Stimulated activated memory B cell treated with anti-CD40 and anti-IgM and Interleukin-4, amounts not matched to agents 10 μg/mL and 1 μg/mL and 100 μg/mL, for 72 hours (primary cell): ENCODE results near the gene UNKL.

Source experiments
- ATAC-seq: fragments of 150-1000 bp; cut with Tn5 transposase; 2 replicates; pipeline ENCODE4 v1.10.0; 2021
- H3K27ac Mint-ChIP-seq: one replicate; pipeline ENCODE4 v1.8.0; 2022; ENCODE audit warnings: mild to moderate bottlenecking, mixed read lengths
- H3K27me3 Mint-ChIP-seq: one replicate; pipeline ENCODE4 v1.8.0; 2022; ENCODE audit warnings: mixed read lengths
- H3K36me3 Mint-ChIP-seq: one replicate; pipeline ENCODE4 v1.8.0; 2022; ENCODE audit warnings: mixed read lengths
- H3K4me1 Mint-ChIP-seq: one replicate; pipeline ENCODE4 v1.8.0; 2022; ENCODE audit warnings: mixed read lengths
- H3K4me3 Mint-ChIP-seq: one replicate; pipeline ENCODE4 v1.8.0; 2022; ENCODE audit warnings: mild to moderate bottlenecking, moderate library complexity, mixed read lengths
- H3K9me3 Mint-ChIP-seq: one replicate; pipeline ENCODE4 v1.8.0; 2022; ENCODE audit warnings: mixed read lengths

UNKL gene

GRCh38 chr16:1349951-1350350 is 64.6 kb downstream of the UNKL start:
- peak overlapping the region; percentile 34 for H3K4me3 Mint-ChIP-seq
- H3K36me3 Mint-ChIP-seq: peaks cover 25% of the 10 kb centered on the region
- peaks cover 47% of the 10 kb centered on the region for H3K4me1 Mint-ChIP-seq
- no peaks in the 10 kb centered on the region for H3K9me3 Mint-ChIP-seq
- H3K27ac Mint-ChIP-seq: no peak overlapping the region
- no peaks in the 10 kb centered on the region for H3K27me3 Mint-ChIP-seq
- ATAC-seq: no peak

DNA sequence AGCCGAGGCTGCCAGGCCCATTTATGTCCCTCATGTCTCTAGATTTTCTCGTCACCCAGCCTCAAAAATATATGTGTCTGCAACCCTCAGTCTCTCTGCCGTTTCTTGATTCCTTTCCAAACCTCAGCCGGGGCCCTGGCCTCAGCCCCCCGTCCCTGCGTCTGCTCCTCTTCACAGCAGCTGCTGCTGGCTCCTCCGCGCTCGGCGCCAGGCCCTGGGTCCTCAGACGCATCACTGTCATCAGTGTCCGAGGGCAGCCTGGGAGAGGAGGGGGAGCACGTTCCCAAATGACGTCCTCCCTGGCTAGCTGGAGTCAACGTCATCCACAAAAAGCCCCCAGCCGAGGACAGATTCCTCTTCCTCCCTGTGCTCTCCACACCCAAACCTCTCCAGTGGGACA is 65.2 kb downstream of the UNKL start:
- Mint-ChIP-seq H3K4me3 (no peak overlapping the region), H3K36me3 (peaks cover 25% of the 10 kb centered on the region), H3K27ac (no peak overlapping the region), H3K27me3 (no peaks in the 10 kb centered on the region), H3K4me1 (peaks cover 45% of the 10 kb centered on the region), H3K9me3 (no peaks in the 10 kb centered on the region)
- ATAC-seq: no peak

- H3K4me3 Mint-ChIP-seq: no peak overlapping the region
- ATAC-seq: no peak
- no peaks in the 10 kb centered on the region for H3K9me3 Mint-ChIP-seq
- H3K27ac Mint-ChIP-seq: no peak overlapping the region
- peaks cover 25% of the 10 kb centered on the region for H3K36me3 Mint-ChIP-seq
- peaks cover 46% of the 10 kb centered on the region for H3K4me1 Mint-ChIP-seq
- no peaks in the 10 kb centered on the region for H3K27me3 Mint-ChIP-seq
These were observed 65.6 kb downstream of the UNKL start for GRCh38 chr16:1348926-1349325.

DNA sequence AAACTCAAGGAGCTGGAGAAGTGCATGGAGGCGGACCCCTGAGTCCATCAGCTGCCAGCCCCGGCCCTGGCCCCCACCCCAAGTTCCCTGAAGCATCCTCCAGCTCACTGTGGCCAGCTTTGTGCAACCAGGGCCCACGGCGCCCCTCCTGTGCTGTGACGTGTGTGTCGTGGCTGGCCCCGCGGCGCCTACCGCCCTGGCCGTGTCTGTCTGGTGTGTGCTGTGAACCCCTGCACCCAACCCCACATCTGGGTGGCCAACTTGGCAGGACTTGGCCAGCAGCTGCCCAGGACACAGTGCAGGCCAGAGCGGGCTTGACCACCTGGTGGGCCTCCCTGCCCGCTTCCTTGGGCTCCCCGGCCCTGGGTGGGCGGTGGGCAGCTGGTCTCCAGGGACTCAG is 66.1 kb downstream of the UNKL start:
- H3K27me3 Mint-ChIP-seq: no peaks in the 10 kb centered on the region
- H3K9me3 Mint-ChIP-seq: no peaks in the 10 kb centered on the region
- H3K36me3 Mint-ChIP-seq: peaks cover 22% of the 10 kb centered on the region
- no peak for ATAC-seq
- no peak overlapping the region for H3K27ac Mint-ChIP-seq
- H3K4me3 Mint-ChIP-seq: no peak overlapping the region
- H3K4me1 Mint-ChIP-seq: peaks cover 46% of the 10 kb centered on the region

DNA sequence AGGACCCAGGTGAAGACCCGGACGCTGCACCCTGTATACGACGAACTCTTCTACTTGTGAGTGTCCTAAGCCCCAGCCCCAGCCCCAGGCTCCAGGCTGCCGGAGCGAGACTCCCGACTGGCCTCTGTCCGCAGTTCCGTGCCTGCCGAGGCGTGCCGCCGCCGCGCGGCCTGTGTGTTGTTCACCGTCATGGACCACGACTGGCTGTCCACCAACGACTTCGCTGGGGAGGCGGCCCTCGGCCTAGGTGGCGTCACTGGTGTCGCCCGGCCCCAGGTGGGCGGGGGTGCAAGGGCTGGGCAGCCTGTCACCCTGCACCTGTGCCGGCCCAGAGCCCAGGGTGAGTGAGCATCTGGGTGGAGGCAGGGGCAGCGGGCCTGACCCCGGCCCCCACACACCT is 66.5 kb downstream of the UNKL start:
- Mint-ChIP-seq H3K4me1 (peaks cover 46% of the 10 kb centered on the region), H3K27ac (no peak overlapping the region), H3K27me3 (no peaks in the 10 kb centered on the region), H3K4me3 (no peak overlapping the region), H3K9me3 (no peaks in the 10 kb centered on the region), H3K36me3 (peaks cover 18% of the 10 kb centered on the region)
- ATAC-seq: no peak

DNA sequence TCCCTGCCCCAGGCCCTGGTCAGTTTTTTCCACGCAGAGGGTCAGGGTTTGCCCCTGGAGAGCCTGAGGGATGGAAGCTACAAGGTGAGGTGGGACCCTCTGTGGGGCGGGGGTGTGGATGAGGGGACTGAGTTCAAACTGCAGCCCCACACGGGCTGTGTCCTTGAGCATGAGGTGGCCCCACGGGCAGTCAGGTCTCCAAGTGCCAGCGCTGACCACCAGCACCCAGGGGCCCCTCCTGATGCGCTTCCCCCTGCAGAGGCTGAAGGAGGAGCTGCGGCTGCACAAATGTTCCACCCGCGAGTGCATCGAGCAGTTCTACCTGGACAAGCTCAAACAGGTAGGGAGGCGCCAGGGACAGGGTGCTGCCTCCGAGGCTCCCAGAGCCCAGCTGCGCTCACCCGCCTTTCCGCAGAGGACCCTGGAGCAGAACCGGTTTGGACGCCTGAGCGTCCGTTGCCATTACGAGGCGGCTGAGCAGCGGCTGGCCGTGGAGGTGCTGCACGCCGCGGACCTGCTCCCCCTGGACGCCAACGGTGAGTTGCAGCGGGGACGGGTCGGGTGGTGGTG is 67.1 kb downstream of the UNKL start:
- ATAC-seq: no peak

DNA sequence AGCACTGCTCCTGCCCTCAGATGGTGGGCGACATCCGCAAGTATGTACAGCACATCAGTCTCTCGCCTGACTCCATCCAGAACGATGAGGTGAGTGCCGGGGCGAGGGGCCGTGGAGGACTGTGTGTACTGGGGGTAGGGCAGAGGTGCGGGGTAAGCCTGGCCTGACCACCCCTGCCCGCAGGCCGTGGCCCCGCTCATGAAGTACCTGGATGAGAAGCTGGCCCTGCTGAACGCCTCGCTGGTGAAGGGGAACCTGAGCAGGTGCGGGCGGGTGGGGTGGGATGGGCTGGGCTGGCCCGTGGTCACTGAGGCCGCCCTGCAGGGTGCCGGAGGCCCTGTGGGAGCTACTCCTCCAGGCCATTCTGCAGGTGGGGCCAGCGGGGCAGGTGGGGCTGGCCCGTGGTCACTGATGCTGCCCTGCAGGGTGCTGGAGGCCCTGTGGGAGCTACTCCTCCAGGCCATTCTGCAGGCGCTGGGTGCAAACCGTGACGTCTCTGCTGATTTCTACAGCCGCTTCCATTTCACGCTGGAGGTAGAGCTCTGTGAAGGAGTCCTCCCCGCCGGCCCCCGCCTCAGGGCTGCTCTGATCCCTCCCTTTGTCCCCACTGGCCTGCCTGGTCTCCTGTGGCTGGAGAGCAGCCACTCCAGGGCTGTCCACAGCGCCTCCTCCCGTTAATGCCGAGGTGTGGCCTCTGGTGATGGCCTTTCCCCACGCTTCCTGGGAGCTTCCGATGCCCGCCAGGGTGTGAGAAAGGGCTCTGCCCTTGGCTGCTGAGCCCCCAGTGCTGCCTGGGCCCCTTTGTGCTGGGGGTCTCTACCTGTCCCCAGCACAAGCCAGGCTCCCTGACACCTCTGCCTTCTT is 67.8 kb downstream of the UNKL start:
- H3K36me3 Mint-ChIP-seq: peaks cover 18% of the 10 kb centered on the region
- H3K27ac Mint-ChIP-seq: no peak overlapping the region
- no peak overlapping the region for H3K4me3 Mint-ChIP-seq
- H3K9me3 Mint-ChIP-seq: no peaks in the 10 kb centered on the region
- no peak for ATAC-seq
- H3K27me3 Mint-ChIP-seq: no peaks in the 10 kb centered on the region
- H3K4me1 Mint-ChIP-seq: peaks cover 48% of the 10 kb centered on the region

More for the DNA sequence above, 67.1 kb downstream of the UNKL start:
- no peaks in the 10 kb centered on the region for H3K9me3 Mint-ChIP-seq
- H3K36me3 Mint-ChIP-seq: peaks cover 18% of the 10 kb centered on the region
- H3K4me3 Mint-ChIP-seq: no peak overlapping the region
- H3K27me3 Mint-ChIP-seq: no peaks in the 10 kb centered on the region
- H3K4me1 Mint-ChIP-seq: peaks cover 46% of the 10 kb centered on the region
- no peak overlapping the region for H3K27ac Mint-ChIP-seq

DNA sequence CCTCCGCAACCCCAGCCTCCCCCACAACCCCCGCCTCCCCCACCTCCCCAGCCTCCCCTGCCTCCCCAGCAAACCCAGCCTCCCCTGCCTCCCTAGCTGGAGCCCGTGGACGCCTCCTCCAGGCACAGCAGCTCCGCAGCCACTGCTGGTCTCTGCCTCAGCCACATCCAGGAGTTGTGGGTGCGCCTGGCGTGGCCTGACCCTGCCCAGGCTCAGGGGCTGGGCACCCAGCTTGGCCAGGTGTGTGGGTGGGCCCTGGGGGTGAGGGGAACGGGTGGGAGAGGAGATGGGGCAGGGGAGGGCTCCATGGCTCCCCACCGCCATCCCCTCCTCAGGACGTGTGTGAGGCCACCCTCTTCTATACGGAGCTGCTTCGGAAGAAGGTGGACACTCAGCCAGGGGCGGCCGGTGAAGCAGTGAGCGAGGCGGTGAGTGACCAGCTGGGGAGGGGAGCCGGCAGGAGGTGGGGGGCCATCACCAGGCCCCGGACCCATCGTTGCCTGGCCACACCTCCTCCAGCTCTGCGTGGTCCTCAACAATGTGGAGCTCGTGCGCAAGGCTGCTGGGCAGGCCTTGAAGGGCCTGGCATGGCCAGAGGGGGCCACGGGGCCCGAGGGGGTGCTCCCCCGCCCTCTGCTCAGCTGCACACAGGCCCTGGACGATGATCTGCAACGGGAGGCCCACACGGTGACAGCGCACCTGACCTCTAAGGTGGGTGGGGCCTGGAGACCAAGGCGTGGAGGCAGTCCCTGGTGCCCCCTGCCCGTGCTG is 68.7 kb downstream of the UNKL start:
- Mint-ChIP-seq H3K36me3 (peaks cover 18% of the 10 kb centered on the region), H3K27me3 (no peaks in the 10 kb centered on the region), H3K27ac (no peak overlapping the region)

DNA sequence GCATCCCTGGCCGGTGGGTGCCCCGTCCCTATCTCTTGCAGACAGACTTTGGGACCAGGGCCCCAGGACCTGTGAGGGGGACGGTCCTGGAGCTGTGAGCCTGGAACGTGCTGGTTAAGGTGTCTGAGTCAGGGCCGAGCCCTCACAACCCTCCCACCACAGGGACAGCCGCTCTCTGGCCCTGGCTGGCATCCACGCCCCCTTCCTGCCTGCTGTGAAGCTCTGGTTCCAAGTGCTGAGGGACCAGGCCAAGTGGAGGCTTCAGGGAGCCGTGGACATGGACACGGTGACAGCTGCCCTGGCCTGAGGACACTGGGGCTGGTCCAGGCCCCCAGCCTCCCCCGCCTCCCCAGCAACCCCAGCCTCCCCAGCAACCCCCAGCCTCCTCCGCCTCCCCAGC is 69.4 kb downstream of the UNKL start:
- Mint-ChIP-seq H3K9me3 (no peaks in the 10 kb centered on the region), H3K4me1 (peaks cover 38% of the 10 kb centered on the region), H3K4me3 (no peak overlapping the region), H3K27ac (no peak overlapping the region), H3K36me3 (peaks cover 14% of the 10 kb centered on the region), H3K27me3 (no peaks in the 10 kb centered on the region)
- ATAC-seq: no peak

More for the DNA sequence above, 68.7 kb downstream of the UNKL start:
- H3K4me1 Mint-ChIP-seq: peaks cover 45% of the 10 kb centered on the region
- no peaks in the 10 kb centered on the region for H3K9me3 Mint-ChIP-seq
- no peak overlapping the region for H3K4me3 Mint-ChIP-seq
- no peak for ATAC-seq

DNA sequence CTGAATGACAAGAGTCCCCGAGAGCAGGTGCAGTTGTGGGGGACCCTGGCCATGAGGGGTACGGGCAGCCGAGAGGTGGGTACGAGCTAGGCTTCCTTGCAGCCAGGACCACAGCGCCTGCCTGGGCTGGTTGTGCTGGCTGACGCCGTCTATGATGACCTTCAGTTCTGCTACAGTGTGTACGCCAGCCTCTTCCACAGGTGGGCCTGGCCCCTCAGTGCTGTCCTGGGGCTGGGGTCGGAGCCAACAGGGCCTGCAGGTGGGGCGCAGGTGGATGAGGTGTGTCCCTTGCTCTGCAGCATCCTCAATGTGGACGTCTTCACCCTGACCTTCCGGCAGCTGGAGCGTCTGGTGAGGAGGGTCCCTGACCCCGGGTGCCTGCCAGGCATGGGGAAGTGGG is 70.0 kb downstream of the UNKL start:
- Mint-ChIP-seq H3K36me3 (peaks cover 11% of the 10 kb centered on the region), H3K27ac (no peak overlapping the region), H3K4me3 (no peak overlapping the region), H3K4me1 (peaks cover 33% of the 10 kb centered on the region), H3K9me3 (no peaks in the 10 kb centered on the region), H3K27me3 (no peaks in the 10 kb centered on the region)
- ATAC-seq: no peak

GRCh38 chr16:1343428-1344242 is 70.9 kb downstream of the UNKL start:
- Mint-ChIP-seq H3K4me1 (peaks cover 31% of the 10 kb centered on the region), H3K27ac (peak overlapping the region; percentile 81), H3K4me3 (peak overlapping the region; percentile 71), H3K27me3 (no peaks in the 10 kb centered on the region), H3K36me3 (peaks cover 11% of the 10 kb centered on the region), H3K9me3 (no peaks in the 10 kb centered on the region)
- ATAC-seq: no peak

GRCh38 chr16:1342526-1343427 is 71.7 kb downstream of the UNKL start:
- H3K9me3 Mint-ChIP-seq: no peaks in the 10 kb centered on the region
- peaks cover 31% of the 10 kb centered on the region for H3K4me1 Mint-ChIP-seq
- H3K27me3 Mint-ChIP-seq: no peaks in the 10 kb centered on the region
- ATAC-seq: peak; percentile 90
- peaks cover 7% of the 10 kb centered on the region for H3K36me3 Mint-ChIP-seq
- peak overlapping the region; percentile 71 for H3K4me3 Mint-ChIP-seq
- H3K27ac Mint-ChIP-seq: peak overlapping the region; percentile 81

DNA sequence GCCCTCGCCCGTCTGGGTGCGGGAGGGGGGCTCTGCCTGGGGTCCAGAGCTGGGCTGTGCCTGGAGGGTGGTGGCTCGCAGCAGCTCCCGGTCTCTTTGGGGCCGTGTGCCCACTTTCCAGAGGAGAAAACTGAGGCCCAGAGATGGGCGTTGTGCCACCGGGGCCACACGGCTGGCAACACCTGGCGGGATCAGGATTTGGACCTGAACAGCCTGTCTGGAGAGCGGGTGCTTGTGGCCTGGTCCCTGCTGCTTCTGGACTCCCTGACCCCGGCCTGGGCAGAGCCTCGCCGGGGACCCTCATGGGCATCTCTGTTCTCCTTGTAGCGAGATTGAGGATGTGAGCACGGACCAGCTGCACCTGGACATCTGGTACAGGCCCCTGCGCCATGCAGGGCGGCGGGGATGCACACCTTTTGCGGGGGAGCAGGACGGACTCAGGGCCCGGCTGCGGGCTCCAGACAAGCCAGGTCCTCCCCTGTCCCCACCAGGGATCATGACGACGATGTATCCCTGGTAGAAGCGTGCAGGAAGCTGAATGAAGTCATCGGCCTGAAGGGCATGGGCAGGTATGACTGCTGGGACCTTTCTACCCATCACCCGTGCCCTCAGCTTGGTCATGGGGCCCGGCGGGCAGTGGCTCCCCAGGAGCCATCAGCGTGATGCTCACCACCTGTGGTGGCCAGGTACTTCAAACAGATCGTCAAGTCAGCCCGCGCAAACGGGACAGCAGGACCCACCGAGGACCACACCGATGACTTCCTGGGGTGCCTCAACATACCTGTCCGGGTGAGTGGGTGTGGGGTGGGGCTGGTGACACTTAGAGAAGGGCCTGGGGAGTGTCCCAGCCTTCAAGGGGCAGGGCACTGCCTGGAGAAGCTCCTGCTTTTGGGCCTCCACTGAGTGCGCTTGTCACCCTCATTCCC is 72.7 kb downstream of the UNKL start:
- Mint-ChIP-seq H3K4me1 (peaks cover 33% of the 10 kb centered on the region), H3K9me3 (no peaks in the 10 kb centered on the region), H3K4me3 (peak overlapping the region; percentile 71), H3K27ac (peak overlapping the region; percentile 81), H3K36me3 (no peaks in the 10 kb centered on the region), H3K27me3 (no peaks in the 10 kb centered on the region)
- ATAC-seq: no peak
